ENCODE measurements around the gene CADM2. TPM values are rescaled to one million over a fixed set of nuclear protein-coding genes. Genes with fewer than 3 reads are reported as not detected.

Gene CADM2
- total RNA-seq, 1 donor from 2014 or later = 2.9 TPM

DNA sequence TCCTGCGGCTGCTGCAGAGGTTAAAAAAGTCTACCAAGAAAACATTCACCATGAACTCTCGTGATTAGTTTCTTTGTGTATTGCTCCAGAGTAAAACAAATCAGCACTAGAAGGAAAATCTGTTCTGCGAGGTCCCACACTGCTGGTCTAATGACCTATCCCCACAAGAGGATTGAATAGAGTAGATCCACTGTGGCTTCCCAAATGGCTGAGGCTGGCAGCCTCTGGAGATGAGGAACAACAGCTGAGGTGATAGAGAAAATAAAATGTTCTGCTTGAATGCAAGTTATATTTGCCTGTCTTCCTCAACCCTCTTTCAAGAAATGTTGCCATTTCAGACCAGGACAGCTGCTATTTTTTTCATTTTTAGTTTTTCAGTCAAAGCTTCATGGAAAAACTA is 883.3 kb downstream of the CADM2 start:
- no peak for TF ChIP-seq EZH2 (IDR thresholded peaks at IDR 0.05; ENCODE audit: insufficient read depth, low read length)
- TF ChIP-seq, protein P1, sequence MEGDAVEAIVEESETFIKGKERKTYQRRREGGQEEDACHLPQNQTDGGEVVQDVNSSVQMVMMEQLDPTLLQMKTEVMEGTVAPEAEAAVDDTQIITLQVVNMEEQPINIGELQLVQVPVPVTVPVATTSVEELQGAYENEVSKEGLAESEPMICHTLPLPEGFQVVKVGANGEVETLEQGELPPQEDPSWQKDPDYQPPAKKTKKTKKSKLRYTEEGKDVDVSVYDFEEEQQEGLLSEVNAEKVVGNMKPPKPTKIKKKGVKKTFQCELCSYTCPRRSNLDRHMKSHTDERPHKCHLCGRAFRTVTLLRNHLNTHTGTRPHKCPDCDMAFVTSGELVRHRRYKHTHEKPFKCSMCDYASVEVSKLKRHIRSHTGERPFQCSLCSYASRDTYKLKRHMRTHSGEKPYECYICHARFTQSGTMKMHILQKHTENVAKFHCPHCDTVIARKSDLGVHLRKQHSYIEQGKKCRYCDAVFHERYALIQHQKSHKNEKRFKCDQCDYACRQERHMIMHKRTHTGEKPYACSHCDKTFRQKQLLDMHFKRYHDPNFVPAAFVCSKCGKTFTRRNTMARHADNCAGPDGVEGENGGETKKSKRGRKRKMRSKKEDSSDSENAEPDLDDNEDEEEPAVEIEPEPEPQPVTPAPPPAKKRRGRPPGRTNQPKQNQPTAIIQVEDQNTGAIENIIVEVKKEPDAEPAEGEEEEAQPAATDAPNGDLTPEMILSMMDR (IDR thresholded peaks at IDR 0.05; ENCODE audit: insufficient read depth, low read depth, low read length) = no peak
- Histone ChIP-seq H3K27ac (ENCODE audit: low read depth, low read length) (no peak overlapping the region), H3K27me3 (ENCODE audit: insufficient read depth, low read length) (no peaks in the 10 kb centered on the region), H3K9me3 (ENCODE audit: insufficient read depth, low read depth, low read length) (no peaks in the 10 kb centered on the region), H2AFZ (ENCODE audit: low read depth, low read length) (no peak overlapping the region), H3K36me3 (ENCODE audit: insufficient read depth, low read length) (no peaks in the 10 kb centered on the region), H3K4me3 (ENCODE audit: insufficient read depth, low read depth, low read length) (no peak overlapping the region), H3K4me2 (ENCODE audit: low read length) (no peak overlapping the region), H4K20me1 (ENCODE audit: insufficient read depth, low read length) (no peaks in the 10 kb centered on the region), H3K4me1 (ENCODE audit: insufficient read depth, low read length) (no peaks in the 10 kb centered on the region), H3K9ac (ENCODE audit: low read length) (no peak overlapping the region), H3K79me2 (ENCODE audit: insufficient read depth, low read length) (no peaks in the 10 kb centered on the region)
- Mint-ChIP-seq H3K4me3 (ENCODE audit: unreplicated experiment) (no peak overlapping the region), H3K36me3 (ENCODE audit: low read depth, unreplicated experiment) (no peaks in the 10 kb centered on the region), H3K4me1 (ENCODE audit: low read depth, unreplicated experiment) (no peaks in the 10 kb centered on the region), H3K9me3 (ENCODE audit: unreplicated experiment) (no peaks in the 10 kb centered on the region), H3K27ac (ENCODE audit: unreplicated experiment) (no peak overlapping the region), H3K27me3 (ENCODE audit: low read depth, unreplicated experiment) (no peaks in the 10 kb centered on the region)
- DNase-seq (ENCODE audit: low read depth) (no peak), FAIRE-seq (no peak)

- Mint-ChIP-seq H3K27me3 (ENCODE audit: low read depth, unreplicated experiment) (no peaks in the 10 kb centered on the region), H3K27ac (ENCODE audit: unreplicated experiment) (no peak overlapping the region), H3K4me3 (ENCODE audit: unreplicated experiment) (no peak overlapping the region), H3K9me3 (ENCODE audit: unreplicated experiment) (no peaks in the 10 kb centered on the region), H3K4me1 (ENCODE audit: low read depth, unreplicated experiment) (no peaks in the 10 kb centered on the region), H3K36me3 (ENCODE audit: low read depth, unreplicated experiment) (no peaks in the 10 kb centered on the region)
- Histone ChIP-seq H3K79me2 (ENCODE audit: insufficient read depth, low read length) (no peaks in the 10 kb centered on the region), H2AFZ (ENCODE audit: low read depth, low read length) (no peak overlapping the region), H3K4me1 (ENCODE audit: insufficient read depth, low read length) (no peaks in the 10 kb centered on the region), H3K9me3 (ENCODE audit: insufficient read depth, low read depth, low read length) (no peaks in the 10 kb centered on the region), H3K4me2 (ENCODE audit: low read length) (no peak overlapping the region), H3K9ac (ENCODE audit: low read length) (no peak overlapping the region), H3K36me3 (ENCODE audit: insufficient read depth, low read length) (no peaks in the 10 kb centered on the region), H3K27me3 (ENCODE audit: insufficient read depth, low read length) (no peaks in the 10 kb centered on the region), H3K4me3 (ENCODE audit: insufficient read depth, low read depth, low read length) (no peak overlapping the region), H4K20me1 (ENCODE audit: insufficient read depth, low read length) (no peaks in the 10 kb centered on the region), H3K27ac (ENCODE audit: low read depth, low read length) (no peak overlapping the region)
- FAIRE-seq (no peak), DNase-seq (ENCODE audit: low read depth) (no peak)
- TF ChIP-seq, protein P1 (IDR thresholded peaks at IDR 0.05; ENCODE audit: insufficient read depth, low read depth, low read length) = no peak
- TF ChIP-seq EZH2 (IDR thresholded peaks at IDR 0.05; ENCODE audit: insufficient read depth, low read length) = no peak
Measured at GRCh38 chr3:85846940-85847339, 888.2 kb downstream of the CADM2 start.

DNA sequence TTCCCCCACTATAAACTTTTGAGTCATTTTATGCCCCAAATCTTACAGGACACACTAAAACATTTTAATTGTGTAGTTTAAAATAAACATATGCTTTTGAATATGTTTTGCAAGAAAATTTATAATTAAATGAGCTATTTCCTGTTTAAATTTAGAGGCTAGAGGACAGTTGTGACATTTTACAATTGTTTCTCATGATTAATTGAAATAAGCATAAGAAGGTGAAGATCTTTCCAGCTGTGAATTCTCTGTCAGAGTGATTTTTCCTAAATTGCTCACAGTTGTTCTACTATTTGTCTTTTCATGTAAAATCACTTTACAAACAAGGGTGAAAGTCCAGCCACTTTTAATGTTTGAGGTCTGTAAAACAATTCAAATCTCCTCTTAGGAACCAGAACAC is 892.3 kb downstream of the CADM2 start:
- no peaks in the 10 kb centered on the region for H3K79me2 ChIP-seq (ENCODE audit: insufficient read depth, low read length)
- H3K4me3 ChIP-seq (ENCODE audit: insufficient read depth, low read depth, low read length) = no peak overlapping the region
- no peaks in the 10 kb centered on the region for H3K36me3 ChIP-seq (ENCODE audit: insufficient read depth, low read length)
- no peak overlapping the region for H2AFZ ChIP-seq (ENCODE audit: low read depth, low read length)
- Mint-ChIP-seq H3K4me3 (ENCODE audit: unreplicated experiment) (no peak overlapping the region), H3K9me3 (ENCODE audit: unreplicated experiment) (no peaks in the 10 kb centered on the region), H3K27me3 (ENCODE audit: low read depth, unreplicated experiment) (no peaks in the 10 kb centered on the region), H3K27ac (ENCODE audit: unreplicated experiment) (no peak overlapping the region), H3K4me1 (ENCODE audit: low read depth, unreplicated experiment) (no peaks in the 10 kb centered on the region), H3K36me3 (ENCODE audit: low read depth, unreplicated experiment) (no peaks in the 10 kb centered on the region)
- H3K9ac ChIP-seq (ENCODE audit: low read length) = no peak overlapping the region
- TF ChIP-seq, protein P1 (IDR thresholded peaks at IDR 0.05; ENCODE audit: insufficient read depth, low read depth, low read length) = no peak
- no peaks in the 10 kb centered on the region for H3K9me3 ChIP-seq (ENCODE audit: insufficient read depth, low read depth, low read length)
- H3K4me1 ChIP-seq (ENCODE audit: insufficient read depth, low read length) = no peaks in the 10 kb centered on the region
- FAIRE-seq (no peak), DNase-seq (ENCODE audit: low read depth) (no peak)
- H3K27me3 ChIP-seq (ENCODE audit: insufficient read depth, low read length) = no peaks in the 10 kb centered on the region
- H4K20me1 ChIP-seq (ENCODE audit: insufficient read depth, low read length) = no peaks in the 10 kb centered on the region
- no peak overlapping the region for H3K4me2 ChIP-seq (ENCODE audit: low read length)
- H3K27ac ChIP-seq (ENCODE audit: low read depth, low read length) = no peak overlapping the region
